Limb (tissue), 2 donors: ENCODE results near the gene MRGPRE.

Source experiments
- DNase-seq, 2 donors: peaks; one replicate each; pipeline ENCODE4 v3.0.0-alpha.2; 2016; ENCODE audit errors: extremely low spot score in 2 of 2

Gene MRGPRE

GRCh38 chr11:3214420-3214699 lies 17.9 kb downstream of the MRGPRE start:
- DNase-seq = no peak

GRCh38 chr11:3213659-3214419 lies 18.4 kb downstream of the MRGPRE start:
- no peak for DNase-seq

GRCh38 chr11:3208272-3208671 lies 23.9 kb downstream of the MRGPRE start:
- DNase-seq = no peak

GRCh38 chr11:3207526-3208189 lies 24.6 kb downstream of the MRGPRE start:
- DNase-seq = no peak

GRCh38 chr11:3206922-3207204 lies 25.4 kb downstream of the MRGPRE start:
- no peak for DNase-seq

GRCh38 chr11:3206156-3206921 lies 25.9 kb downstream of the MRGPRE start:
- no peak for DNase-seq

- DNase-seq = no peak
Measured at GRCh38 chr11:3205261-3206155, 26.7 kb downstream of the MRGPRE start.

- peak in 1 of 2 donors; percentile 21 for DNase-seq
Measured at GRCh38 chr11:3204141-3205015, 27.8 kb downstream of the MRGPRE start.

GRCh38 chr11:3203221-3204043 lies 28.8 kb downstream of the MRGPRE start:
- DNase-seq = peak in 1 of 2 donors; percentile 46

GRCh38 chr11:3202759-3203158 lies 29.5 kb downstream of the MRGPRE start:
- peak in 1 of 2 donors; percentile 28 for DNase-seq

- no peak for DNase-seq
Measured at GRCh38 chr11:3202305-3202704, 29.9 kb downstream of the MRGPRE start.

- no peak for DNase-seq
Measured at GRCh38 chr11:3201677-3202181, 30.5 kb downstream of the MRGPRE start.

GRCh38 chr11:3201112-3201581 lies 31.1 kb downstream of the MRGPRE start:
- no peak for DNase-seq

GRCh38 chr11:3200388-3201111 lies 31.7 kb downstream of the MRGPRE start:
- DNase-seq = no peak

- no peak for DNase-seq
Measured at GRCh38 chr11:3199537-3200295, 32.5 kb downstream of the MRGPRE start.

GRCh38 chr11:3198815-3199214 lies 33.4 kb downstream of the MRGPRE start:
- no peak for DNase-seq

- no peak for DNase-seq
Measured at GRCh38 chr11:3197878-3198528, 34.2 kb downstream of the MRGPRE start.
